Stimulated activated CD4-positive, alpha-beta T cell treated with anti-CD3 and anti-CD28 coated beads, Interleukin-1b, Interleukin-23, amount 100 ng/mL, for 48 hours (primary cell): Measurements from ENCODE around the gene HOXB6.

Experiments used
- DNase-seq: peaks from one replicate; pipeline ENCODE4 v3.0.0-alpha.2; 2020

The HOXB6 gene

GRCh38 chr17:48604770-48605329, at the start of gene HOXB6:
TSS of gene HOXB6 (minus strand) at chr17:48604986. CDS start at chr17:48598150, 6,836 bp downstream.
- no peak for DNase-seq

- no peak for DNase-seq
Observed at GRCh38 chr17:48649741-48650140, 45.0 kb upstream of the HOXB6 start.

- no peak for DNase-seq
Observed at GRCh38 chr17:48647963-48648245, 43.1 kb upstream of the HOXB6 start.

GRCh38 chr17:48647103-48647962, 42.5 kb upstream of the HOXB6 start:
- DNase-seq, result no peak

GRCh38 chr17:48646183-48647102, 41.7 kb upstream of the HOXB6 start:
- DNase-seq, result no peak

- DNase-seq, result no peak
Observed at GRCh38 chr17:48645639-48646182, 40.9 kb upstream of the HOXB6 start.

- no peak for DNase-seq
Observed at GRCh38 chr17:48644910-48645557, 40.2 kb upstream of the HOXB6 start.

GRCh38 chr17:48644159-48644558, 39.4 kb upstream of the HOXB6 start:
- no peak for DNase-seq

- no peak for DNase-seq
Observed at GRCh38 chr17:48643697-48644012, 38.9 kb upstream of the HOXB6 start.

- no peak for DNase-seq
Observed at GRCh38 chr17:48642843-48643696, 38.3 kb upstream of the HOXB6 start.

GRCh38 chr17:48642059-48642842, 37.5 kb upstream of the HOXB6 start:
- no peak for DNase-seq

GRCh38 chr17:48641541-48642058, 36.8 kb upstream of the HOXB6 start:
- DNase-seq, result no peak

- DNase-seq, result no peak
Observed at GRCh38 chr17:48640858-48641180, 36.0 kb upstream of the HOXB6 start.

GRCh38 chr17:48639982-48640857, 35.4 kb upstream of the HOXB6 start:
- no peak for DNase-seq

GRCh38 chr17:48639136-48639535, 34.4 kb upstream of the HOXB6 start:
- no peak for DNase-seq

GRCh38 chr17:48637323-48638260, 32.8 kb upstream of the HOXB6 start:
- no peak for DNase-seq

GRCh38 chr17:48636177-48637018, 31.6 kb upstream of the HOXB6 start:
- DNase-seq, result peak; percentile 79
